ENCODE data around the gene SLC17A4. TPM values are rescaled to one million over a fixed set of nuclear protein-coding genes. Genes with fewer than 3 reads are reported as not detected.

The SLC17A4 gene, protein sequence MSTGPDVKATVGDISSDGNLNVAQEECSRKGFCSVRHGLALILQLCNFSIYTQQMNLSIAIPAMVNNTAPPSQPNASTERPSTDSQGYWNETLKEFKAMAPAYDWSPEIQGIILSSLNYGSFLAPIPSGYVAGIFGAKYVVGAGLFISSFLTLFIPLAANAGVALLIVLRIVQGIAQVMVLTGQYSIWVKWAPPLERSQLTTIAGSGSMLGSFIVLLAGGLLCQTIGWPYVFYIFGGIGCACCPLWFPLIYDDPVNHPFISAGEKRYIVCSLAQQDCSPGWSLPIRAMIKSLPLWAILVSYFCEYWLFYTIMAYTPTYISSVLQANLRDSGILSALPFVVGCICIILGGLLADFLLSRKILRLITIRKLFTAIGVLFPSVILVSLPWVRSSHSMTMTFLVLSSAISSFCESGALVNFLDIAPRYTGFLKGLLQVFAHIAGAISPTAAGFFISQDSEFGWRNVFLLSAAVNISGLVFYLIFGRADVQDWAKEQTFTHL
- total RNA-seq, result not detected in 2 replicates

DNA sequence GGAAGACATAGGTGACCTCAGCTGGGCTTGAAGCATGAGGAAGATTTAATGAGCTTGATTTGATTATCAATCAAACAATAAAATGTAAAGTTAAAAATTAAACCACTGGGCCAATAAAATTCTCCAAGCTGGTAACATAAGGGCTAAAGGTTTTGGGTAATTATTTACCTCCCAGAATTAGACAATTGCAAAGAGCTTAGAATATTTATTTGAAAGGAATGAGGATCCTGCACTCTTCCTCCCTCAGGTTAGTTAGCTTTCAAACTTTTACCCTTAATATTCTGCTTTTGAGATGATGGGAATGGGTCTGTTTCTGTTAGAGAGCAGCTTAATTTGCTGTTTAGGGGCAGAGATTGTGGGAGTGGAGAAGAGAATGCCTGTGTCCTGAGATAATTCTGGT, at the start of gene SLC17A4:
TSS of gene SLC17A4 (plus strand) at position 208 of the 400 bp plus-strand sequence. CDS start 7,221 bp downstream, outside the sequence.

Other genes starting within 250 kb of the SLC17A4 start
- not detected in 2 replicates for gene SCGN, start 102.5 kb upstream of the SLC17A4 start, total RNA-seq
- not detected in 2 replicates for gene SLC17A1, start 77.3 kb downstream of the SLC17A4 start, total RNA-seq
- not detected in 2 replicates for gene SLC17A3, start 119.5 kb downstream of the SLC17A4 start, total RNA-seq
- not detected in 2 replicates for gene SLC17A2, start 175.9 kb downstream of the SLC17A4 start, total RNA-seq
- 7.0 and 9.2 TPM in 2 replicates for gene TRIM38, start 208.1 kb downstream of the SLC17A4 start, total RNA-seq